ENCODE measurements around the gene SIRT1. TPM values are rescaled to one million over a fixed set of nuclear protein-coding genes. Genes with fewer than 3 reads are reported as not detected.
A peak's percentile ranks its signal among the peaks of the same experiment; 100 is the strongest.
"Not testable (repeated sequence)": the region's sequence is repeated elsewhere in the genome, so short reads cannot be mapped to it uniquely, and the experiment has no call there.

SIRT1 gene
- polyA plus RNA-seq (ENCODE audit: insufficient read length in 4 of 4), result 10 to 100 TPM; 40.3 to 58.2 (median 47.0) TPM

DNA sequence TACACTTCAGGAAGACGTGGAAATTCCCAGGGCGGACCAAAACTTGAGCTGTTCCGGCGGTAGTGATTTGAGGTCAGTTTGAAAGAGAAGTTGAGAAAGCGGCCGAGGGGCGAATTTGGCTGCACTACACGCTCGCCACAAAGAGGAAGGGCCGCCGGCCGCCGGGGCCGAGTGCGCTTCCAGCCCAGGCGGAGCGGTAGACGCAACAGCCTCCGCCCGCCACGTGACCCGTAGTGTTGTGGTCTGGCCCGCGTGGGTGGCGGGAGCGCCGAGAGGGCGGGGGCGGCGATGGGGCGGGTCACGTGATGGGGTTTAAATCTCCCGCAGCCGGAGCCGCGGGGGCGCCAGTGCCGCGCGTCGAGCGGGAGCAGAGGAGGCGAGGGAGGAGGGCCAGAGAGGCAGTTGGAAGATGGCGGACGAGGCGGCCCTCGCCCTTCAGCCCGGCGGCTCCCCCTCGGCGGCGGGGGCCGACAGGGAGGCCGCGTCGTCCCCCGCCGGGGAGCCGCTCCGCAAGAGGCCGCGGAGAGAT lies at the start of gene SIRT1:
Gene SIRT1, plus strand, starts transcription at position 344 of the 529 bp plus-strand sequence. Its CDS starts 66 bp downstream, at position 410.
- peak; percentile 80 to 92 (median 89) for DNase-seq (ENCODE audit: low read depth in 4 of 4, low spot score in 3 of 4)

DNA sequence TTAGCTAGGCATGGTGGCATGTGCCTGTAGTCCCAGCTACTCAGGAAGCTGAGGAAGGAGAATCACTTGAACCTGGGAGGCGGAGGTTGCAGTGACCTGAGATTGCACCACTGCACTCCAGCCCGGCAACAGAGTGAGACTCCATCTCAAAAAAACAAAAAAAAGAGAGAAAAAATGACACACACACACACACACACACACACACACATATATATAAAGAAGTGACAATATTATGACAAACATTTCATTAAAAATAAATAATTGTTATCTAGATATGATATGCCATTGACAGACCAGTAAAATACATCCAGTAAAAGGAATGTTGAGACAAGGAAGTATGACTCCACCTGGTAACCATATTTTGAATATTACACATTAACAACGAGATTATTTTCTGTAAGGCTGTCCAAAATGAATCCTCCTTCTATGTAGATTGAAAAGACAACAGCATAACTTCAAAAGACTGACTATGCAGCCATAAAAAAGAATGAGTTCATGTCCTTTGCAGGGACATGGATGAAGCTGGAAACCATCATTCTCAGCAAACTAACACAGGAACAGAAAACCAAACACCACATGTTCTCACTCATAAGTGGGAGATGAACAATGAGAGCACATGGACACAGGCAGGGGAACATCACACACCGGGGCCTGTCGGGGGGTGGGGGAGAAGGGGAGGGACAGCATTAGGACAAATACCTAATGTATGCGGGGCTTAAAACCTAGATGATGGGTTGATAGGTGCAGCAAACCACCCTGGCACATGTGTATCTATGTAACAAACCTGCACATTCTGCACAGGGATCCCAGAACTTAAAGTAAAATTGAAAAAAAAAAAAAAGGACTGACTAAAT lies 48.7 kb upstream of the SIRT1 start:
- DNase-seq (ENCODE audit: low read depth in 4 of 4, low spot score in 3 of 4), result not testable (repeated sequence)

DNA sequence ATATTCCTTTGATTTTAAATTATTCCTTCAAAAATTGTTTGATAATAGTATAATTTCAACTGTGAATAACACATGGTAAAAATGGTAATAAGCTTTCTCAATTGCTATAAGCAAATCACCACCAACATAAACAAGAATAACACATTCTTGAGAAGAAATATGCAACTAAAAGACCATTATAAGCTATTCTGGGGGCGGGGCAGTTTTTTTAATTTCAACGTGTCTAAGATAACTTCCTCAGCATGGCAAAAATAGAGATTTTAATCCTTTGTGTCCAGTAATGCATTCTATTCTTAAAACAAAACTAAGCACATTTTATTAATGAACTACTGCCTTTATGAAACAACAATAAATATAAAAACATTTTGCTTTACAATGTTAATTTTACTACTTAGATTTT lies 48.0 kb upstream of the SIRT1 start:
- DNase-seq (ENCODE audit: low read depth in 4 of 4, low spot score in 3 of 4), result no peak

DNA sequence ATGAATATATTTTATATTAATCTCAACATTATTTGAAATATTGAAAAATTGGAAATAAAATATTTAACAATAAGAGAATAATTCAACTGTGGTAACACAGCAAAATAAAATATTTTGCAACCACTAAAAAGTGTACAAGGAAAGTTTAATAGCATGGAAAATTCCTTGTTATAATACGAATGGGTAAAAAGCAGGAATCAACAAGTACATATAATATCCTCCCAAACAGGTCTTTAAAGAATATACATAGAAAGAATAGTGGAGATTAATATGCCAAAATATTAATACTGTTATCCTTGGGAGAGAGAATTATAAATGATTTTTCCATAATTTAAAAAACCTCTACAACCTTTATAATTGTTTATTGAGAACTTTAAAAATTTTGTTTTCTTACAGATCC lies 47.5 kb upstream of the SIRT1 start:
- no peak for DNase-seq (ENCODE audit: low read depth in 4 of 4, low spot score in 3 of 4)

DNA sequence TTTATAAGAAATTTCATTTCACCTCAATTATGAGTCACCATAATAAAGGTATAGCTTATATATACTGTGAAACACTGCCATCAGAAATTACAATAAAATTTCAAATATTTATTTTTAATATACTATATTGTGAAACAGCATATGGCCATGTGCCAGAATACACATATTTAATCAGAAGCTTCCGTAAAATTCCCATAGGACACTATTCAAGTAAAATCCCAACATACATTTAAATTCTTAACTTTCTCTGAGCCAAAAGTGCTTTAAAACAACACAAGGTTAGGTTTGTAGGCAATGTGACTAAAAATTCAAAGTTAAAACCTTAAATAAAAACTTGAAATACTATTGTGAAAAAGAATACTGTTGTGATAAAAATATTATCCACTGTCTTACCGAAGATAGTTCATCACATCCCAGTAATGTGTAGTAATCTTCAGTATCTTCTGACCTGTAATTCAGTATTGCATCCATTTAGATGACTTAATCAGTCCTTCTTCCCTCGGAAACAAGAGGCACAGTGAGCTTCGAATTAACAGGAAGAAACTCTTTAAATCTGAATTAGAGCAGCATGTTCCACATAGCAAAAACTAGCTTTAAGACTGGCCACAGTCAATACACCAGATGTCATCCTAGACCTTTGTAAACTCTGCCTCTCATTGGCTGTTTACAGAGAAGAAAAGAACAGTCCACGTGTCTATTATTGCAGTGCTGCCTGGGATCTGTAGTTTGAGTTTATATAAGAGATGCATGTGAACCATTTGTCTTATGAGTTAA lies 46.7 kb upstream of the SIRT1 start, which contains the start of gene DNAJC12:
Gene DNAJC12, minus strand, starts transcription at position 648 of the 774 bp plus-strand sequence. Its CDS starts 177 bp downstream, at position 471.
- DNase-seq (ENCODE audit: low read depth in 4 of 4, low spot score in 3 of 4), result peak in 3 of 4 donors; percentile 46 to 47 (median 46)

DNA sequence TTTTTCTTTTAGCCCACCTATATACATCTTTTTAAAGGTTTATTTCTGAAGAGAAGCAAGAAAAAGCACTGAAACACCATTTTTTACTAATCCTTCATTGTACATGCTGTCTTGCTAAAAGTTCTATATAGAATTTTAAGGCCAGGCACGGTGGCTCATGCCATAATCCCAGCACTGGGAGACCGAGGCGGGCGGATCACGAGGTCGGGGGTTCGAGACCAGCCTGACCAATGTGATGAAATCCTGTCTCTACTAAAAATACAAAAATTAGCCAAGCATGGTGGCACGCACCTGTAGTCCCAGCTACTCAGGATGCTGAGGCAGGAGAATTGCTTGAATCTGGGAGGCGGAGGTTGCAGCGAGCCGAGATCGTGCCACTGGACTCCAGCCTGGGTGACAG lies 44.9 kb upstream of the SIRT1 start:
- not testable (repeated sequence) for DNase-seq (ENCODE audit: low read depth in 4 of 4, low spot score in 3 of 4)

DNA sequence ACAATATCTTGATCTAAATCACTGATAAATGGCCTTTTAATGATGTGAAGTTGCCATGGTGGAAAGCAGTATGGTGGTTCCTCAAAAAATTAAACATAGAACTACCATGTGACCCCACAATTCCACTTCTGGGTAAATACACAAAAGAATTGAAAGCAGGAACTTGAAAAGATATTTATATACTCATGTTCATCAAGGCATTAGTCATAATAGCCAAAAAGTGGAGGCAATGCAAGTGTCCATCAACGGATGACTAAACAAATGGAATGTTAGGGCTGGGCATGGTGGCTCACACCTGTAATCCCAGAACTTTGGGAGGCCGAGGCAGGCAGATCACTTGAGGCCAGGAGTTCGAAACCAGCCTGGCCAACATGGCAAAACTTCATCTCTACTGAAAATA lies 44.5 kb upstream of the SIRT1 start:
- no peak for DNase-seq (ENCODE audit: low read depth in 4 of 4, low spot score in 3 of 4)

DNA sequence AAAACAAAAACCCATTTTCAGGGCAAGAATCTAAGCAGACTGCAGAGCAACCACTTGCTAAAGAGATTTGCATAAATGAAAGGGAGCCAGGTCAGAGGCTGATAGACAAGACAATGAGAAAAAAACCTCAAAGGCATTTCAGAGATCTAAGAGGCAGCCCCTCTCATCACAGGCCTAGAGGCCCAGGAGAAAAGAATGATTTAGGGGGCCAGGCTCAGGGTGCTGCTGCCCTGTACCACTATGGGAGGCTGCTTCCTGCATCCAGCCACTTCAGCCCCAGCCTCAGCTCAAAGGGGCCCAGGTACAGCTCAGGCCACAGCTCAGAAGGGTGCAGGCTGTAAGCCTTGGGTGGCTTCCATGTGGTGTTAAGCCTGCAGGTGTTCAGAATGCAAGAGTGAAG lies 42.7 kb upstream of the SIRT1 start:
- no peak for DNase-seq (ENCODE audit: low read depth in 4 of 4, low spot score in 3 of 4)

DNA sequence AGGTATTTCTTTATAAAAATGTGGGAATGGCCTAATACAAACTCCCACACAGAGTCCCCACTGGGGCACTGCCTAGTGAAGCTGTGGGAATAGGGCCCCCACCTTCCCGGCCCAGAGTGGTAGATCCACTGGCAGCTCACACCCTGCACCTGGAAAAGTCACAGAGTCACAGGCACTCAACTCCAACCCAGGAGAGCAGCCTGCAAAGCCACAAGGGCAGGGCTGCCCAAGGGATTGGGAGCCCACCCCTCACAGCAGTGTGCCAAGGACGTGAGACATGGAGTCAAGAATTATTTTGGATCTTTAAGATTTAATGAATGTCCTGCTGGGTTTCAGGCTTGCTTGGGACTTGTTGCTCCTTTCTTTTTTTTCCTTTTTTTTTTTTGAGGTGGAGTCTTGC lies 41.2 kb upstream of the SIRT1 start:
- no peak for DNase-seq (ENCODE audit: low read depth in 4 of 4, low spot score in 3 of 4)

DNA sequence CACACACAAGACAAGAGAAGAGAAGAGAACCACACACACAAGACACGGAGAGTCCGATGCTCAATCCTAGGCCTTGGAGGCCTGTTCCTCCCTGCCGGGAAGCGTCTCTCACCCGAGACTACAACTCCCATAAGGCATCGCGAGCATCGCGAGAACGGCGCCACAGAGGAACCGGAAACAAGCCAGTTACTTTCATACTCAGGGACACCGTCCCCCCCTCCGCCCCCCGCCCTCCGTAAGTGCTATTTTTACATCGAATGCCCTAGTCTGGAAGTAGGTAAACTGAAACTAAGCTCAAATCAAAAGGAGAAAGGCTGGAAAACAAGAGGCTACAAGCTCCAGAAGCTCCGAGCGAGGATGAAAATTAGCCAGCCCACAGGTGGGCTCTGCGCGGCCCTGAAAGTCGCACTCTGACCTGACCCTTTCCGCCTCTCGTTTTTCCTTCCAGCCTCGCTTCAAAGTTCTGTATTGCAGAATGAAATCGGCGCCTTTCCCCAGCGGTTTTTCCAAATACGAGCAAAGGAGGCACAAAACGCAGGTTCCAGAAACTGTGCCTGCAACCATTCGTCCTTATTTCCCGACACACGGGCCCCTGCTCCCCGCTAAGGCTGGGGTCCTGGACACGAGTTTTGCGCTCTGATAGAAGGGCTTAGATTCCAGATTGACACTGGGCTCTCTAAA lies 35.0 kb upstream of the SIRT1 start:
- DNase-seq (ENCODE audit: low read depth in 4 of 4, low spot score in 3 of 4), result peak; percentile 81 to 90 (median 86)

DNA sequence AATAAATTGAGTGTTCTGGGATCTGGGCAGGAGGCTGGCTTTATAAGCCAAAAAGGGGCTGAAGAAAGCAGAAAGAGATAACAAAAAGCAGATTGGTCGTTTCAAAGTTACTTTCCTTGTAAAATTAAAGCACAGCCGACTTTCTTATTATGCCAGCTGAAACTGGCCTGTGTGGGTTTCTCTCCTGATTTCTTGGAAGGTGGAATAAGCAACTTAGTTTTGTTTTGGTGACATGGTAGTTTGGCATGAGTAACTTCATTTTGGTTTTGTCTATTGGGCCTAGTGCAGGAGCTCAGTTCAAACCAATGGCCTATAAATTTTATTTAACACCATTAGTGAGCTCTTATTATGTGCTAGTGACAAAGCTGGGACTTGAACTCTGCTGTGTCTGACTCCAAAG lies 33.3 kb upstream of the SIRT1 start:
- no peak for DNase-seq (ENCODE audit: low read depth in 4 of 4, low spot score in 3 of 4)

DNA sequence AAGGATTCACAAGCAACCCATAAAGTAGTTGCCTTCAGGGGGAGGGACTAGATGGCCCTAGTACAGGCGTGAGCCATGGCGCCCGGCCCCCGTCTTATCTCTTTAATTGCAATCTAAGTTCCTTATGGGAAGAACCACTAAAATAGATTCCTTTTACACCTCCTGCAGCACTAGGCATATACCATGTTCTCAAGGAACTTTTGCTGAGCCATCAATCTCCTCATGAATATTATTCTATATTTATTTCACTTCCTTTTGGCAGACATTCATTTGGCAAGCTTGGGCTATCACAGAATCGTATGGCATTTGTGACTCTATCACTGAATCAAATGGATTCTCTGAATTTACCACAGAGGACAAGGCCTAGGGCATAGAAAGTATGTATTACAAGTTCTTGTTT lies 31.7 kb upstream of the SIRT1 start:
- no peak for DNase-seq (ENCODE audit: low read depth in 4 of 4, low spot score in 3 of 4)

DNA sequence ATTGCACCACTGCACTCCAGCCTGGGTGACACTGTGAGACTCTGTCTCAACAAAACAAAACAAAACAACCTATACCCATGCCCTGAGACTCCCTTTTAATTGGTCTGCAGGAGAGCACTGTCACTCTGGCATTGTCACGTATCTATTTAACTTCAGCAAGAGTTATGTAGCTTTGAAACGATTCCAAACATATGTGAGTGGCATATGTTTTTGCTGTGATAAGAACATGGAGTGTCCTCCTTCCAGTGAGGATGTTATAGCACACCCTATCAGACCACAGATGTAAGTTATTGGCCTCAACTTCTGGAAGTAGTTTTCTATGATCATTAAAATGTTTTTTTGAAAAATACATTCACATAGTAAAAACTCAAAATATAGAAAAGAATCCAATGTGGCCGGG lies 30.9 kb upstream of the SIRT1 start:
- no peak for DNase-seq (ENCODE audit: low read depth in 4 of 4, low spot score in 3 of 4)

DNA sequence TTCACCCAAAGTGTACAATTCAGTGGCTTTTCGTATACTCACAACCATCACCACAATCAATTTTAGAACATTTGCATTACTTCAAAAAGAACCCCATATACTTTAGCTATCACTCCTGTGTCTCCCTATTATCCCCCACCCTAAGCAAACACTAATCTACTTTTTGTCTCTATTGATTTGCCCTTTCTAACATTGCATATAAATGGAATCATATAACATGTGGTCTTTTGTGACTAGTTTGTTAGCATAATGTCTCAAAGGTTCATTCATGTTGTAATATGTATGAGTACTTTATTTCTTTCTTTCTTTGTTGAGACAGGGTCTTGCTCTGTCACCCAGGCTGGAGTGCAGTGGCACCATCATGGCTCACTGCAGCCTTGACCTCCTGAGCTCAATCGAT lies 25.5 kb upstream of the SIRT1 start:
- DNase-seq (ENCODE audit: low read depth in 4 of 4, low spot score in 3 of 4), result no peak

DNA sequence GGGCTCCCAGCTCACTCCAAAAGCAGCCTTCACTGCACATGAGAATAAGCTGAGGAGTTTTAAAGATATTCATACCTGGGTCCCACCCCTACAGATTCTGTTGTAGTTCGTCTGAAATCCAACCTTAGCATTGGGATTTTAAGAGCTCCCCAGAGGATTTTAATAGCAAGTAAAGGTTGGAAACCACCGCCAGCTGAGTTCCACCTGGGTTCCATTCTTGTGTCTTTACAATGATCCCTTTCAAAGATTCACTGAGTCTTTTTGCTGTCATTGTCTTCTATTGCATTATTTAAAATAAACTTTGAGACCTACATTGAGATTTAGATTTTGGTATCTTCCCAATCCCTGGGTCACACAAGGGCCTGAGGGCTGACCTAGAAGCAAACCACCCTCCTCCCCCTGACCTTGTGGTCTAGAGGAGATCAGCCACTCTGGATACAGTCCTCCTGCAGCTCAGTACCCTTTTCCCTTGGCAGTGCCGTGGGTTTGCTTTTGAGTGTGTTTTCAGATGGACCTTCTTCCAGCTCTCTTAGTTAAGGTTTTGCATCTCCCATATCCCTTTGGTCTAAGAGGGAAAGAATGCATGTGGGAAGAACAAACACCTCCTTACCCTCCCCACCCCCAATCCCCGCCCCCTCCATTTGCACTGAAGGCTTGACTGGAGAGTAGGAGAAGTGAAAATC lies 22.6 kb upstream of the SIRT1 start:
- no peak for DNase-seq (ENCODE audit: low read depth in 4 of 4, low spot score in 3 of 4)

DNA sequence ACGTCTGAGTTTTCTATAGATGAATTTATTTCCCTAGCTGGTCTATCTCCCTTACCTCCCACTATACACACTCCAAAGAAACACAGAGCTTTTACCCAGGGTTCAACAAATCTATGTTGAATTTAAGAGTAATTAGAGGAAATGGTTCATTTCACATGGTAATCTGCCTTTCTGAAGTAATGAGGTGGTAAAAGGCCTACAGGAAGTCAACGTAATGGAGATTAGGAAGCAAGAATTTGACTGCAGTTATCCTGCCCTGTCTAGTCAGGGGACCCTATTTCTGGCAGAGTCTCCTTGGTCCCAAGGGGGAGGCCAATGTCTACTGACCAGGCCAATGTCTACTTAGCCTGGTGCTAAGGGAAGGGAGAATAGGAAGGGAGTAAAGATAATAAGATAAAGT lies 21.4 kb upstream of the SIRT1 start:
- DNase-seq (ENCODE audit: low read depth in 4 of 4, low spot score in 3 of 4), result no peak

DNA sequence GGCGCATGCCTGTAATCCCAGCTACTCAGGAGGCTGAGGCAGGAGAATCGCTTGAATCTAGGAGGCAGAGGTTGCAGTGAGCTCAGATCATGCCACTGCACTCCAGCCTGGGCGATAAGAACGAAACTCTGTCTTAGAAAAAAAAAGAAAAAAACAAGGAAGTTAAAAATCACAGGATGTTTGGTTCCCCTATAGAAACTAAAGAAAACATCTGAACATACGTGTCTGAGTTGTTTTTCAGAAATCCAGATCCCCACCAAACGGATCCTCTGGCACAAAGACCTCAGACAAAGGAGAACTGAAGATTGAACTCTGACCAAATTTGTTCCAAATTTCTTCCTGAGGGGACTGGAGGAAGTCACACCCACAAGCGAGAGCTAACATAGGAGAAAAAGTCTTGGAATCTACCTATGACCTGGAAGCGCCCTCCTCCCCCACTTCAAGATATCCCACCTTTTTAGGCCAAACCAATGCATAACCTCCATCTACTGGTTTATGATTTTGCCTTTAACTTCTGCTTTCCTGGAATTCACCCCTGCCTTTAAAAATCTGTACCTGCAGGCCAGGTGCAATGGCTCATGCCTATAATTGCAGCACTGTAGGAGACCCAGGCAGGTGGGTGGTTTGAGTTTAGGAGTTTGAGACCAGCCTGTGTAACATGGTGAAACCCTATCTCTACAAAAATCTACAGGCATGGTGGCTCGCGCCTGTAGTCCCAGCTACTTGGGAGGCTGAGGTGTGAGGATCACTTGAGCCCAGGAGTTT lies 19.7 kb upstream of the SIRT1 start:
- DNase-seq (ENCODE audit: low read depth in 4 of 4, low spot score in 3 of 4), result no peak

DNA sequence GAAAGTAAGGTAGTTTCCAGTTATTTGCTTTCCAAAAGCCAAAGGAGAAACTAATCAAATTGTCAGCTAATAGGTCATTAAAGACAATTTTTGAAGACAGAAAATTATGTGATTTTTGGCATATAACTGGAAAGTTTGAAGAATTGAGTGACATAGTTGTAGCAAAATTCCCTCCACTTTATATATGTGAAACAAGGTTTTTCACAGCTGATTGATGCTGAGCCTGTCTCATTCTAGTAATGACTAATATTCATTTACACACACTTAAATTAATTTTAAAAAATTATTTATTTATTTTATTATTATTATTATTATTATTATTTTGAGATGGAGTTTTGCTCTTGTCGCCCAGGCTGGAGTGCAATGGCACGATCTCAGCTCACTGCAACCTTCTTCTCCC lies 16.3 kb upstream of the SIRT1 start:
- DNase-seq (ENCODE audit: low read depth in 4 of 4, low spot score in 3 of 4), result no peak

DNA sequence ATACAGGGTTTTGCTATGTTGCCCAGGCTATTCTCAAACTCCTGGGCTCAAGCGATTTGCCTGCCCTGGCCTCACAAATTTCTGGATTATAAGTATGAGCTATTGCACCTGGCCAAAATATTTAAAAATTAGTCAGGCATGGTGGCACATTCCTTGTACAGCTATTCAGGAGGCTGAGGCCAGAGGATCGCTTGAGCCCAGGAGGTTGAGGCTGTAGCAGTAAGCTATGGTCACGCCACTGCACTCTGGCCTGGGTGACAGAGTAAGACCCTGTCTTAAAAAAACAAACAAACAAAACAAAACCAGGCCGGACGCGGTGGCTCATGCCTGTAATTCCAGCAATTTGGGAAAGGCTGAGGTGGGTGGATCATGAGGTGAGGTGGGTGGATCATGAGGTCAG lies 14.5 kb upstream of the SIRT1 start:
- DNase-seq (ENCODE audit: low read depth in 4 of 4, low spot score in 3 of 4), result no peak

Data from left renal pelvis (tissue), 4 donors.